Tibial artery (tissue), 4 donors: ENCODE measurements around the gene ATP6V1B1.

ENCODE experiments used
- DNase-seq, 2 donors: peaks; one replicate each; pipeline ENCODE4 v3.0.0-alpha.2; 2019
- H3K27ac ChIP-seq, 2 donors: fragments of 200-600 bp; sonication (generic) in 1 of 2; 1 replicate in 1 of 2; 2 replicates in 1 of 2; pipeline ENCODE4 v1.5.1; 2018 to 2019; ENCODE audit warnings: mild to moderate bottlenecking in 1 of 2
- H3K27me3 ChIP-seq, 2 donors: fragments of 200-600 bp; sonication (generic) in 1 of 2; one replicate each; pipeline versions ENCODE4 v1.5.1 to v1.6.0; 2016 to 2019
- H3K36me3 ChIP-seq, 3 donors: fragments of 200-600 bp; sonication (generic) in 2 of 3; one replicate each; pipeline ENCODE4 v1.5.1; 2016 to 2019; ENCODE audit warnings: mild to moderate bottlenecking in 2 of 3
- H3K4me1 ChIP-seq, 4 donors: fragments of 200-600 bp; sonication (generic) in 2 of 4; 1 replicate in 3 of 4; 2 replicates in 1 of 4; pipeline ENCODE4 v1.5.1; 2016 to 2019
- H3K4me3 ChIP-seq, 2 donors: fragments of 200-600 bp; sonication (generic) in 1 of 2; 1 replicate in 1 of 2; 2 replicates in 1 of 2; pipeline ENCODE4 v1.5.1; 2018 to 2019; ENCODE audit warnings: mild to moderate bottlenecking in 2 of 2
- H3K9me3 ChIP-seq, 3 donors: fragments of 200-600 bp; sonication (generic) in 1 of 3; one replicate each; pipeline ENCODE4 v1.5.1; 2016 to 2019
- intact Hi-C: fragments of 100-400 bp; cut with DNase I; formaldehyde crosslinking; loops from one replicate; pipeline ENCODE4 v1.15.0; 2023; ENCODE audit warnings: low total_unique reads
- TF ChIP-seq, protein P1 (sequence below), 2 experiments: fragments of 200-600 bp in 1 of 2; fragments of 450-650 bp in 1 of 2; IDR thresholded peaks; one replicate each; pipeline ENCODE4 v1.5.1; 2017 to 2019; ENCODE audit warnings: antibody characterized with exemption in 2 of 2, mild to moderate bottlenecking in 1 of 2, moderate library complexity in 1 of 2

ATP6V1B1 gene

GRCh38 chr2:71000780-71001591 lies 65.3 kb downstream of the ATP6V1B1 start:
- H3K9me3 ChIP-seq = no peaks in the 10 kb centered on the region
- intact Hi-C loops = loop anchor here (5.0 kb wide), 1 partner anchor 39 kb away; no protein-coding TSS in a partner anchor
- H3K27ac ChIP-seq = no peak overlapping the region
- H3K4me1 ChIP-seq = peaks cover 0 to 10% (median 8%) of the 10 kb centered on the region in 4 donors
- peak; percentile 64 to 80 for DNase-seq
- TF ChIP-seq, protein P1, sequence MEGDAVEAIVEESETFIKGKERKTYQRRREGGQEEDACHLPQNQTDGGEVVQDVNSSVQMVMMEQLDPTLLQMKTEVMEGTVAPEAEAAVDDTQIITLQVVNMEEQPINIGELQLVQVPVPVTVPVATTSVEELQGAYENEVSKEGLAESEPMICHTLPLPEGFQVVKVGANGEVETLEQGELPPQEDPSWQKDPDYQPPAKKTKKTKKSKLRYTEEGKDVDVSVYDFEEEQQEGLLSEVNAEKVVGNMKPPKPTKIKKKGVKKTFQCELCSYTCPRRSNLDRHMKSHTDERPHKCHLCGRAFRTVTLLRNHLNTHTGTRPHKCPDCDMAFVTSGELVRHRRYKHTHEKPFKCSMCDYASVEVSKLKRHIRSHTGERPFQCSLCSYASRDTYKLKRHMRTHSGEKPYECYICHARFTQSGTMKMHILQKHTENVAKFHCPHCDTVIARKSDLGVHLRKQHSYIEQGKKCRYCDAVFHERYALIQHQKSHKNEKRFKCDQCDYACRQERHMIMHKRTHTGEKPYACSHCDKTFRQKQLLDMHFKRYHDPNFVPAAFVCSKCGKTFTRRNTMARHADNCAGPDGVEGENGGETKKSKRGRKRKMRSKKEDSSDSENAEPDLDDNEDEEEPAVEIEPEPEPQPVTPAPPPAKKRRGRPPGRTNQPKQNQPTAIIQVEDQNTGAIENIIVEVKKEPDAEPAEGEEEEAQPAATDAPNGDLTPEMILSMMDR (IDR thresholded peaks at IDR 0.05) = peak; percentile 72 to 95
- peak overlapping the region; percentile 11 to 19 for H3K4me3 ChIP-seq
- no peaks in the 10 kb centered on the region for H3K36me3 ChIP-seq
- H3K27me3 ChIP-seq = peaks cover 0 to 12% of the 10 kb centered on the region in 2 donors

- peaks cover 0 to 12% of the 10 kb centered on the region in 2 donors for H3K27me3 ChIP-seq
- intact Hi-C loops = loop anchor here (5.0 kb wide), 1 partner anchor 39 kb away; no protein-coding TSS in a partner anchor
- DNase-seq = no peak
- H3K36me3 ChIP-seq = no peaks in the 10 kb centered on the region
- TF ChIP-seq, protein P1 (IDR thresholded peaks at IDR 0.05) = no peak
- no peak overlapping the region for H3K27ac ChIP-seq
- H3K9me3 ChIP-seq = no peaks in the 10 kb centered on the region
- H3K4me1 ChIP-seq = peaks cover 0 to 9% (median 8%) of the 10 kb centered on the region in 4 donors
- H3K4me3 ChIP-seq = no peak overlapping the region
Measured at GRCh38 chr2:71001592-71001927, 65.9 kb downstream of the ATP6V1B1 start.

GRCh38 chr2:71001981-71002570 lies 66.4 kb downstream of the ATP6V1B1 start:
- H3K4me1 ChIP-seq = peaks cover 0 to 9% (median 8%) of the 10 kb centered on the region in 4 donors
- TF ChIP-seq, protein P1 (IDR thresholded peaks at IDR 0.05) = no peak

GRCh38 chr2:71003396-71003795 lies 67.7 kb downstream of the ATP6V1B1 start:
- peaks cover 0 to 9% (median 8%) of the 10 kb centered on the region in 4 donors for H3K4me1 ChIP-seq
- H3K27me3 ChIP-seq = peaks cover 0 to 15% of the 10 kb centered on the region in 2 donors
- H3K4me3 ChIP-seq = no peak overlapping the region
- no peaks in the 10 kb centered on the region for H3K36me3 ChIP-seq
- TF ChIP-seq, protein P1 (IDR thresholded peaks at IDR 0.05) = no peak
- no peak for DNase-seq
- H3K27ac ChIP-seq = no peak overlapping the region
- intact Hi-C loops = loop anchor here (5.0 kb wide), 1 partner anchor 41 kb away; no protein-coding TSS in a partner anchor
- H3K9me3 ChIP-seq = no peaks in the 10 kb centered on the region

More at GRCh38 chr2:71001981-71002570, 66.4 kb downstream of the ATP6V1B1 start:
- Histone ChIP-seq H3K4me3 (no peak overlapping the region), H3K27ac (no peak overlapping the region), H3K27me3 (peaks cover 0 to 12% of the 10 kb centered on the region in 2 donors), H3K36me3 (no peaks in the 10 kb centered on the region), H3K9me3 (no peaks in the 10 kb centered on the region)
- no peak for DNase-seq
- intact Hi-C loops = loop anchor here (5.0 kb wide), 1 partner anchor 40 kb away; no protein-coding TSS in a partner anchor

DNA sequence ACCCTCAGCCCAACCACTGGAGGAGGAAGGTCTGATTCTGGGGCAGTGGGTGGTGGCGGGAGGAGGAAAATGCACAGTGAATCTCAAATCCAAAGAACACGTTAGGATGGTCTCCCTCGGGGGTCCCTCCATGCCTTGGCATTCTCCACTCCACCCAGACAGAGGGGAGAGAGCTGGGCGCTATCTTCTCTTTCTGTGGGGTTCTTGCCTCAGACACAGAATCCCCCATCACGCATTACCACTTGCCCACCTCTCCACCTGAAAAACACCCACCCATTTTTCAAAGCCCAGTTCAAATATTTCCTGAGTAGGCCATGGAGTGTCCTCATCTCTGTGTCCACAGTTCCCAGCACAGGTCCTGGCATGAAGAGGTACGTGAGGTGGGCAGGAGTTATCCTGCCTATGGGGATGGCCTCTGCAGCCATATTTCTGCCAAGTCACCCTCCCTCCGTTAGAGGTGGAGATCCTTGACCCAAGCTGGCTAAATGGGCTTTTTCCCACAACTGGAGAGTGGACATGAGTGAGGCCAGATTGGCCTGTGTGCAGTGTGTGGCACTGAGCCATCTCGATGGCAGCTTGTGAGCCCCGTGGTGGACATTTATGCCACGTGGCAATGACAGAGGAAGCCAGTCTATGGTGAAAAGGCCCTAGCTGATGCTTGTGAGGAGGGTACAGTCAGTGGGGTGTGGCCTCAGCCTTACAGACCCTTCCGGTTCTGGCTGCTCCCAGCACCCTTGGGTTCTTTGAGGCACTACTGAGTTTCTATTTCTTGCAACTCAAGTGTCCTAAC lies 68.5 kb downstream of the ATP6V1B1 start:
- no peak overlapping the region for H3K27ac ChIP-seq
- no peaks in the 10 kb centered on the region for H3K9me3 ChIP-seq
- no peak for DNase-seq
- H3K4me3 ChIP-seq = no peak overlapping the region
- intact Hi-C loops = loop anchor here (5.0 kb wide), 1 partner anchor 42 kb away; no protein-coding TSS in a partner anchor
- H3K36me3 ChIP-seq = no peaks in the 10 kb centered on the region
- H3K4me1 ChIP-seq = peaks cover 0 to 9% (median 8%) of the 10 kb centered on the region in 4 donors
- peaks cover 0 to 17% of the 10 kb centered on the region in 2 donors for H3K27me3 ChIP-seq
- TF ChIP-seq, protein P1 (IDR thresholded peaks at IDR 0.05) = no peak
